Activated naive CD8-positive, alpha-beta T cell treated with anti-CD3 and anti-CD28 coated beads for 36 hours (primary cell): ENCODE measurements around the gene TMPRSS15. TPM values are rescaled to one million over a fixed set of nuclear protein-coding genes. Genes with fewer than 3 reads are reported as not detected.

ENCODE experiments used
- DNase-seq: peaks from one replicate; pipeline ENCODE4 v3.0.0; 2021
- H3K27ac Mint-ChIP-seq: one replicate; pipeline ENCODE4 v1.8.0; 2022; ENCODE audit warnings: mild to moderate bottlenecking, moderate library complexity, mixed read lengths
- H3K27me3 Mint-ChIP-seq: one replicate; pipeline ENCODE4 v1.8.0; 2022; ENCODE audit warnings: mild to moderate bottlenecking, mixed read lengths
- H3K36me3 Mint-ChIP-seq: one replicate; pipeline ENCODE4 v1.8.0; 2021; ENCODE audit warnings: mild to moderate bottlenecking, mixed read lengths
- H3K4me1 Mint-ChIP-seq: one replicate; pipeline ENCODE4 v1.8.0; 2021; ENCODE audit warnings: mixed read lengths
- H3K4me3 Mint-ChIP-seq: one replicate; pipeline ENCODE4 v1.8.0; 2022; ENCODE audit warnings: mild to moderate bottlenecking, moderate library complexity, mixed read lengths
- H3K9me3 Mint-ChIP-seq: one replicate; pipeline ENCODE4 v1.8.0; 2022; ENCODE audit warnings: mixed read lengths
- total RNA-seq, 2 experiments: library from RNA; stranded (reverse); gene quantifications; one replicate each; pipeline ENCODE4 v1.2.3, GENCODE V29; 2021

Gene TMPRSS15
- total RNA-seq, 2 experiments from 2014 or later, result not detected

- Mint-ChIP-seq H3K27ac (no peak overlapping the region), H3K9me3 (peaks cover 2% of the 10 kb centered on the region), H3K36me3 (no peaks in the 10 kb centered on the region), H3K4me1 (no peaks in the 10 kb centered on the region), H3K4me3 (no peak overlapping the region), H3K27me3 (peaks cover 4% of the 10 kb centered on the region)
- DNase-seq, result no peak
These were observed 168.0 kb downstream of the TMPRSS15 start for GRCh38 chr21:18235545-18235944.

GRCh38 chr21:18228060-18228739 is 175.4 kb downstream of the TMPRSS15 start:
- DNase-seq, result no peak
- H3K36me3 Mint-ChIP-seq, result no peaks in the 10 kb centered on the region
- H3K27ac Mint-ChIP-seq, result no peak overlapping the region
- H3K9me3 Mint-ChIP-seq, result peaks cover 2% of the 10 kb centered on the region
- no peak overlapping the region for H3K4me3 Mint-ChIP-seq
- H3K4me1 Mint-ChIP-seq, result no peaks in the 10 kb centered on the region
- H3K27me3 Mint-ChIP-seq, result no peaks in the 10 kb centered on the region

- H3K9me3 Mint-ChIP-seq, result peaks cover 26% of the 10 kb centered on the region
- H3K4me3 Mint-ChIP-seq, result no peak overlapping the region
- H3K4me1 Mint-ChIP-seq, result no peaks in the 10 kb centered on the region
- DNase-seq, result no peak
- no peaks in the 10 kb centered on the region for H3K27me3 Mint-ChIP-seq
- H3K27ac Mint-ChIP-seq, result no peak overlapping the region
- no peaks in the 10 kb centered on the region for H3K36me3 Mint-ChIP-seq
These were observed 181.2 kb downstream of the TMPRSS15 start for GRCh38 chr21:18222346-18222745.

GRCh38 chr21:18220498-18220897 is 183.1 kb downstream of the TMPRSS15 start:
- no peak for DNase-seq
- Mint-ChIP-seq H3K27ac (no peak overlapping the region), H3K36me3 (no peaks in the 10 kb centered on the region), H3K4me3 (no peak overlapping the region), H3K9me3 (peaks cover 26% of the 10 kb centered on the region), H3K4me1 (no peaks in the 10 kb centered on the region), H3K27me3 (no peaks in the 10 kb centered on the region)

Other genes with a start within 250 kb of the TMPRSS15 start
- gene CHODL, start 159.0 kb downstream of the TMPRSS15 start, total RNA-seq, result under 1 TPM; 0.08 to 0.21 TPM